NOMO-1 (cell line): ENCODE data around the gene MSMO1.

Experiments used
- DNase-seq, 2 experiments: peaks; one replicate each; lab custom pipeline; 2025; ENCODE audit not compliant: unreplicated experiment in 2 of 2; lab: John Stamatoyannopoulos, UW

The MSMO1 gene

GRCh38 chr4:165385126-165385525 lies 57.7 kb downstream of the MSMO1 start:
- DNase-seq, result no peak

- DNase-seq, result no peak
Measured at GRCh38 chr4:165386328-165386727, 58.9 kb downstream of the MSMO1 start.

GRCh38 chr4:165388756-165389155 lies 61.3 kb downstream of the MSMO1 start:
- DNase-seq, result no peak
